OCI-LY3 (cell line): ENCODE data around the gene CPO.

Experiments used
- H2AFZ ChIP-seq: fragments of 200-600, 300-600 bp; shearing (Covaris generic); 2 replicates; pipeline ENCODE4 v1.6.0; 2014; ENCODE audit warnings: antibody characterized with exemption, low read depth, low read length
- H3K27ac ChIP-seq: fragments of 200-600, 300-600 bp; sonication (generic); 2 replicates; pipeline ENCODE4 v1.5.1; 2014; ENCODE audit warnings: mild to moderate bottlenecking, low read length, moderate library complexity, mixed read lengths
- H3K27me3 ChIP-seq: fragments of 200-600, 300-600 bp; sonication (generic); 2 replicates; pipeline ENCODE4 v1.6.1; 2014; ENCODE audit warnings: low read depth, low read length, mixed read lengths
- H3K36me3 ChIP-seq: fragments of 200-600, 300-600 bp; sonication (generic); replicated peaks from 2 replicates; pipeline ENCODE3; 2014; ENCODE audit warnings: low read depth, low read length, mixed read lengths
- H3K4me1 ChIP-seq: fragments of 300-600, 200-600 bp; sonication (generic); 2 replicates; pipeline ENCODE4 v1.6.1; 2014; ENCODE audit warnings: low read length, mixed read lengths
- H3K4me2 ChIP-seq: fragments of 200-600, 300-600 bp; sonication (generic); 2 replicates; pipeline ENCODE4 v1.6.1; 2014; ENCODE audit warnings: low read length, mixed read lengths
- H3K4me3 ChIP-seq: fragments of 300-600, 200-600 bp; sonication (generic); 2 replicates; pipeline ENCODE4 v1.5.1; 2014; ENCODE audit warnings: antibody characterized with exemption, mild to moderate bottlenecking, low read length, moderate library complexity
- H3K79me2 ChIP-seq: fragments of 300-600, 200-600 bp; shearing (Covaris generic); 2 replicates; pipeline ENCODE4 v1.6.1; 2014; ENCODE audit warnings: mild to moderate bottlenecking, low read length, mixed read lengths
- H3K9ac ChIP-seq: fragments of 300-600, 200-600 bp; shearing (Covaris generic); 2 replicates; pipeline ENCODE4 v1.6.0; 2014; ENCODE audit warnings: mild to moderate bottlenecking, low read length, moderate library complexity
- H3K9me3 ChIP-seq: fragments of 200-600, 300-600 bp; shearing (Covaris generic); 2 replicates; pipeline ENCODE4 v1.6.1; 2014; ENCODE audit warnings: low read length, mixed read lengths; ENCODE audit not compliant: insufficient read depth
- H4K20me1 ChIP-seq: fragments of 200-600, 300-600 bp; sonication (generic); 2 replicates; pipeline ENCODE4 v1.6.1; 2016; ENCODE audit warnings: low read length, mixed read lengths; ENCODE audit not compliant: insufficient read depth
- EZH2phosphoT487 ChIP-seq: fragments of 200-600 bp; shearing (Covaris generic); IDR thresholded peaks from 2 replicates; pipeline ENCODE4 v1.6.1; 2018; ENCODE audit warnings: antibody characterized with exemption, mixed run types, low read depth
- TF ChIP-seq, protein P1 (sequence below): fragments of 200-600, 300-600 bp; sonication (generic); IDR thresholded peaks from 2 replicates; pipeline ENCODE4 v1.5.1; 2014; ENCODE audit warnings: antibody characterized with exemption, low read length, low read depth

Gene CPO

DNA sequence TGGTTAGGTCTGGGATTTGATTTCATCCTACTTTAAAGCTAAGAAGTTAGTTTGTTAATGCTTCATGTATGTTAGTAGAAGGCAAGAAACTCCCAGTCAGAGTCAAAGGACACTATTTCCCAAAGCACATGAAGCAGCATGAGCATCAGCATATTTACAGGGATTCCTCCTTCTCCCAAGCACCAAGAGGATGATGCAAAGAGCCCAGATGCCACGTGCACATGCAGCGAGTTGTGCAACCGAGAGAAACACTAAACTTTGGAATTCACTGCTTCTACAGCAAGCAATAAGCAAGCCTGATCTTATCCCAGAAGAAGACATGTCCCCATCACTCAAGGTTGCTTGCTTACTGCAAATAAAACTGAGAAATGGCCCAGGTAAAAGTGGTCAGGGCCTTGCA, 32.5 kb downstream of the CPO start:
- peaks cover 11% of the 10 kb centered on the region for H3K4me1 ChIP-seq
- no peaks in the 10 kb centered on the region for H3K79me2 ChIP-seq
- H3K36me3 ChIP-seq: peaks cover 3% of the 10 kb centered on the region
- no peak overlapping the region for H3K27ac ChIP-seq
- no peak overlapping the region for H2AFZ ChIP-seq
- H4K20me1 ChIP-seq: no peaks in the 10 kb centered on the region
- H3K9ac ChIP-seq: no peak overlapping the region
- H3K4me2 ChIP-seq: no peak overlapping the region
- no peak overlapping the region for H3K4me3 ChIP-seq
- TF ChIP-seq, protein P1, sequence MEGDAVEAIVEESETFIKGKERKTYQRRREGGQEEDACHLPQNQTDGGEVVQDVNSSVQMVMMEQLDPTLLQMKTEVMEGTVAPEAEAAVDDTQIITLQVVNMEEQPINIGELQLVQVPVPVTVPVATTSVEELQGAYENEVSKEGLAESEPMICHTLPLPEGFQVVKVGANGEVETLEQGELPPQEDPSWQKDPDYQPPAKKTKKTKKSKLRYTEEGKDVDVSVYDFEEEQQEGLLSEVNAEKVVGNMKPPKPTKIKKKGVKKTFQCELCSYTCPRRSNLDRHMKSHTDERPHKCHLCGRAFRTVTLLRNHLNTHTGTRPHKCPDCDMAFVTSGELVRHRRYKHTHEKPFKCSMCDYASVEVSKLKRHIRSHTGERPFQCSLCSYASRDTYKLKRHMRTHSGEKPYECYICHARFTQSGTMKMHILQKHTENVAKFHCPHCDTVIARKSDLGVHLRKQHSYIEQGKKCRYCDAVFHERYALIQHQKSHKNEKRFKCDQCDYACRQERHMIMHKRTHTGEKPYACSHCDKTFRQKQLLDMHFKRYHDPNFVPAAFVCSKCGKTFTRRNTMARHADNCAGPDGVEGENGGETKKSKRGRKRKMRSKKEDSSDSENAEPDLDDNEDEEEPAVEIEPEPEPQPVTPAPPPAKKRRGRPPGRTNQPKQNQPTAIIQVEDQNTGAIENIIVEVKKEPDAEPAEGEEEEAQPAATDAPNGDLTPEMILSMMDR: no peak
- TF ChIP-seq EZH2phosphoT487: no peak
- H3K9me3 ChIP-seq: peaks cover 9% of the 10 kb centered on the region; the same call in 1 of the 2 replicates
- H3K27me3 ChIP-seq: peaks cover 28% of the 10 kb centered on the region

DNA sequence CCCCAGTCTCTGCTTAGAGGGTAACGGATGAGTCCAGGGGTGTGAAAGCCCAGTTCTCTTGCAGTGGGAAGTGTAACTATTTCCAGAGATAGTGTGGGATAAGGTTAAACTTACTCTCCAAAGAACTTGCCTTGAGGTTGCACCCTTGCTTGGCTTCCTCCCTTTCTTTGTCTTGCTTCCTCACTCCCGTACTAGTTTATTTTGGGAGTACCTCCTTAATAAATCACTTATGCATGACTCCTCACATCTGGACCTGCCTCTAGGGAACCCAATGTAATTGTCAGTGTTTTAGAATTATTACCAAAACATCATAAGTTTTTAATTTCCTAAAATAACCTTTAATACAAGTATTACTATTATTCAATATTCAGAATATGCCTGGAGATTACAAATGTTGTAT, 35.2 kb downstream of the CPO start:
- TF ChIP-seq, protein P1: no peak
- Histone ChIP-seq H2AFZ (no peak overlapping the region), H3K9ac (no peak overlapping the region), H3K36me3 (peaks cover 3% of the 10 kb centered on the region), H3K4me2 (no peak overlapping the region), H3K4me3 (no peak overlapping the region), H3K9me3 (peaks cover 9% of the 10 kb centered on the region; the same call in 1 of the 2 replicates), H3K79me2 (no peaks in the 10 kb centered on the region), H3K27ac (no peak overlapping the region), H3K4me1 (no peaks in the 10 kb centered on the region), H4K20me1 (no peaks in the 10 kb centered on the region), H3K27me3 (peaks cover 21% of the 10 kb centered on the region)

DNA sequence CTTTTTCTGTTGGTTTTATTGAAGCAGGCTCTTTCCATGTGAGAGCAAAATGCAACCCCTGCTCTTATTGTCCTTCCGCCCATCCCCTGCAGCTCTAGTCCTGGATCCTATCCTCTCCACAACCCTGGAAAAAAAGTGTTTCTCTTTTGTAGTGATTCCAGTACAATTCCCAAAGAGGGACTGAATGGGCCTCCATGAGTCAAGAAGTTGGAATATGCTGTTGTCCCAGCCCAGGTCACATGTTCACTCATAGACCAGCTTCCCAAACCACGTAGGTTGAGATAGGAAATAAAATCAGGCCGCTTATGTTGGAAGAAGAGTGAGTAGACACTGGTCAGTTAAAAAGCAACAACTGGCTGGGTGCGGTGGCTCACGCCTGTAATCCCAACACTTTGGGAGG, 39.4 kb downstream of the CPO start:
- peaks cover 20% of the 10 kb centered on the region for H3K27me3 ChIP-seq

DNA sequence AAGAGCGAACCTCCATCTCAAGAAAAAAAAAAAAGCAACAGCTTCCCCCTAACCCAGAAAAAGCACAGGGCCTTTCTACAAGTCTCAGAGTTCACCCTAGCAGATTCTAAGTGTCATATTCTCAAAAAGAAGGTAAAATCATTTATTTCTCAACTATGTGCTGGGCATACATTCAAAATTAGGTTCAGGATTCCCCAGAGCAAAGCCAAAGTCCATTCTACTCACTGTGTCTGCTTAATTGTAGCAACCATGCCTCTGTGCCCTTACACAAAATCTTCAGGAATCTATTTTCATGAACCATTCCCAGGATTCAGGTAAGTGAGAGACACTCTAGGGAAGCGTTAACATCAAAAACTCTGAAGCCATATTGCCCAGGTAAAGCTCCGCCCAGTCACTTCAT, 40.0 kb downstream of the CPO start:
- Histone ChIP-seq H3K79me2 (no peaks in the 10 kb centered on the region), H3K27ac (no peak overlapping the region), H3K4me2 (no peak overlapping the region), H3K27me3 (peaks cover 24% of the 10 kb centered on the region), H3K4me3 (no peak overlapping the region), H3K9ac (no peak overlapping the region), H3K36me3 (peaks cover 3% of the 10 kb centered on the region), H4K20me1 (no peaks in the 10 kb centered on the region), H2AFZ (no peak overlapping the region), H3K9me3 (peaks cover 9% of the 10 kb centered on the region; the same call in 1 of the 2 replicates), H3K4me1 (no peaks in the 10 kb centered on the region)
- no peak for TF ChIP-seq EZH2phosphoT487
- TF ChIP-seq, protein P1: no peak

More for the DNA sequence above, 39.4 kb downstream of the CPO start:
- no peaks in the 10 kb centered on the region for H3K79me2 ChIP-seq
- no peaks in the 10 kb centered on the region for H4K20me1 ChIP-seq
- no peak overlapping the region for H3K4me2 ChIP-seq
- H3K9me3 ChIP-seq: peaks cover 9% of the 10 kb centered on the region; the same call in 1 of the 2 replicates
- no peaks in the 10 kb centered on the region for H3K4me1 ChIP-seq
- H3K9ac ChIP-seq: no peak overlapping the region
- H3K36me3 ChIP-seq: peaks cover 3% of the 10 kb centered on the region
- H2AFZ ChIP-seq: no peak overlapping the region
- no peak overlapping the region for H3K27ac ChIP-seq
- no peak overlapping the region for H3K4me3 ChIP-seq
- TF ChIP-seq, protein P1: no peak
- TF ChIP-seq EZH2phosphoT487: no peak
